Skeletal muscle tissue (tissue), 4 donors: ENCODE results near the gene A4GNT. TPM values are rescaled to one million over a fixed set of nuclear protein-coding genes. Genes with fewer than 3 reads are reported as not detected.
"Not testable (repeated sequence)": the region's sequence is repeated elsewhere in the genome, so short reads cannot be mapped to it uniquely, and the experiment has no call there.

Source experiments
- H3K27ac ChIP-seq: one replicate; pipeline ENCODE4 v1.7.0; 2013; ENCODE audit warnings: mild to moderate bottlenecking, low read depth, low read length, inconsistent platforms
- H3K27me3 ChIP-seq, 3 donors: one replicate each; pipeline ENCODE4 v1.7.0; 2013; ENCODE audit warnings: low read length in 3 of 3; ENCODE audit not compliant: control insufficient read depth in 3 of 3, insufficient read depth in 3 of 3
- H3K36me3 ChIP-seq, 3 donors: one replicate each; pipeline ENCODE4 v1.7.0; 2013; ENCODE audit warnings: low read length in 3 of 3; ENCODE audit not compliant: control insufficient read depth in 3 of 3, insufficient read depth in 3 of 3
- H3K4me1 ChIP-seq, 3 donors: one replicate each; pipeline ENCODE4 v1.7.0; 2013; ENCODE audit warnings: low read length in 3 of 3, mild to moderate bottlenecking in 3 of 3; ENCODE audit not compliant: control insufficient read depth in 3 of 3, insufficient read depth in 3 of 3
- H3K4me3 ChIP-seq, 3 donors: one replicate each; pipeline ENCODE4 v1.7.0; 2013; ENCODE audit warnings: low read length in 3 of 3
- H3K9ac ChIP-seq, 3 donors: one replicate each; pipeline ENCODE4 v1.7.0; 2013; ENCODE audit warnings: low read length in 3 of 3, mild to moderate bottlenecking in 3 of 3, moderate library complexity in 2 of 3, low read depth in 1 of 3
- H3K9me3 ChIP-seq, 3 donors: one replicate each; pipeline ENCODE4 v1.7.0; 2013; ENCODE audit warnings: low read length in 3 of 3; ENCODE audit not compliant: control insufficient read depth in 3 of 3
- total RNA-seq: library from RNA; depleted of rRNA; stranded (reverse); fragments of >200 nt; gene quantifications from one replicate; pipeline ENCODE4 v1.2.3, GENCODE V29; 2014
- donor health status: Osteomylitis.

A4GNT gene
- total RNA-seq, 1 donor from 2014 or later = not detected

DNA sequence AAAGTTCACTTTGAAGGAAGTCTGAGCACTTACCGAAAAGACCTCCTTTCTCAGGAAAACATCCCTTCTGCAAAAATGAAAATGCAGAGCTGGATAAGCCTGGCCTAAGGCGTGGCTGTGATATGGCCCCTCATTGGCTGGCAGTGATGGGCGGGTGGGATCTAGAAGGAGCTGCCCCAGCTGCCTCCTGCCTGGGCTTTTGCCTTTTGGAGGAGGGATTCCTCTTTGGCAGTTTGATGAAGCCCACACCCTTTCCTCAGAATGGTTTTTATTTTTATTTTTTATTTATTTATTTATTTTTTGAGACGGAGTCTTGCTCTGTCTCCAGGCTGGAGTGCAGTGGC, 12.8 kb downstream of the A4GNT start:
- peaks cover 4 to 10% (median 4%) of the 10 kb centered on the region in 3 donors for H3K4me1 ChIP-seq
- no peak overlapping the region for H3K4me3 ChIP-seq
- H3K9ac ChIP-seq = no peak overlapping the region
- H3K27me3 ChIP-seq = no peaks in the 10 kb centered on the region
- no peak overlapping the region for H3K27ac ChIP-seq
- H3K9me3 ChIP-seq = no peaks in the 10 kb centered on the region
- H3K36me3 ChIP-seq = no peaks in the 10 kb centered on the region

DNA sequence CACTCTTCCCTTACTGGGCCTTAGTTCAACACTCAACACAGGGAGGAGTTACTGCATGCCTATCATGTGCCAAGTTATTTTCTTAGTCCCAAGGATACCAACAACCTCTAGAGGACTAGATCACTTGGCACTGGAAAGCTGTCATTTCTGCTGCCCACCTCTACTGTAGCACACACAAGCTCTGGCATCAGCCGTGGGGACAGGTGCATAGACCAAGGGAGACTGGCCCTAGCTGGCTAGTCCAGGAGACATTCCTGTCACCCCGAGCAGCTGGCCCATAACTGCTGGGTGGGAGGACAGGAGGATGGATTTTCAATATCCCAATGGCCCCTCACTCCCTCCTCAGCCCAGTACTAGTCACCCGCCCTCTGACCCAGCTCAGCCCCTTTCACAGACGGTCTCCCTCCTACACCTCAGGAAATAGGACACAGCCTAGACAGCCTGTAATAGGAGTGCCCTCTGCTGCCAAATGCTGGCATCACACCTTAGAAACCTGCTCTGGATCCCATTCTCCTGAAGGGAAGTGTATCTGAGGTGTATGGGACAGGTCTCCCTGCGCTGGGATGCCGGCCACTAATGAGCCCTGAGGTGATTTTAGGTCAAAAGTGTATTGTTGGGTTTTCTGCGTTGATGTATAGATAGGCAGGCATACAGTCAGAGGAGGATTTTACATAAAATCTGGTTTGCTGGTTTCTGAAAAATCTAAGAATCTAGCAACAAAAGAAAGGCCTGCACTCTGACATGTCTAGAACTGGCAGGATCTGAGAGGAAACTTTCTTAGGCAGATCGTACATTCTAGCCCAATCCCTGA, 13.4 kb downstream of the A4GNT start:
- H3K4me1 ChIP-seq = peaks cover 6 to 14% (median 9%) of the 10 kb centered on the region in 3 donors
- H3K9me3 ChIP-seq = no peaks in the 10 kb centered on the region
- no peak overlapping the region for H3K4me3 ChIP-seq
- no peaks in the 10 kb centered on the region for H3K36me3 ChIP-seq
- no peak overlapping the region for H3K27ac ChIP-seq
- no peak overlapping the region for H3K9ac ChIP-seq
- H3K27me3 ChIP-seq = no peaks in the 10 kb centered on the region

DNA sequence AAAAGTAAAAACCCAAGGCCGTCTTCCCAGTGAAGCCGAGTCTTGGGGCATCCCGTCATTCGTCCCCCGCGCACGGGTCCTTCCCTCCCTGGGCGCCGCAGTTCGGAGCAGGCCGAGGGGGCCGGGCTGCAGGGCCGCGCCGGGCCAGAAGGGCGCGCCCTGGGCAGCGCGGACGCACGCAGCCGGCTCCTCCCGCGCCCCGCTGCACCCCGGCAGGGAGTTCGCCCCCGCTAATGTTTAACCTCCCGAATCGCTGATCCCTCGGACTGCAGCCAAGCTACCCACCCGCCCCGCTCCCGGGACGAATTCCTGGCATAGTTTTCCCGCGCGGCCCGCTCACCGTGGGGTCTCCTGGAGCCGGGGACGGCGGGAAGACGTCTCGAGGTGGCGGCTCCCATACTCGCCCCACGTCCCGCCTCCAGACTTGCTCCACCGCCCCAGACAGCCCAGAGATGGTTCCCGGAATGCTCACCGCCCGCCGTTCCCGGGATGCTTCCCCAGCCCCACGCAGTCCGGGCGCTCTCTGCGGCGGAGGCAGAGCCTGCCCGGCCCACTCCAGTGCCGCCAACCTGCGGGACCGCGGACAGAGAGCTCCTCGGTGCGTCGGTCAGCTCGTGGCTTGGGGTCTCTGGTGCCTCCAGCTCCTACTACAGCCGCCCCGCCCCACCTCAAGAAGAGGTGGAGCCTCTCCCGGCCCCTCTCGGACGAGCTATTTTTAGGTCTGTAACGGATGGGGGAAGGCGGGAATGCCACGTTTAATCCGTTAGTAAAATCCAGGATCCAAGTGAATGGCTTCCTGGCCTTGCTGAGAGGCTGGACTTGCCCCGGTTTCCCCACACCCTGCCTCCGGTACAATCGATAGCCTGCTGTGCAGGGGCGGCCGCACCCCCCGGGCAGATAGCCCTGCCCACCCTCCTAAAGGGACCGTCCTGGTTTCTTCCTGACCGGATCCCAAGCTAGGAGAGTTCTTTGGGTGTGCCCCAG, 16.9 kb downstream of the A4GNT start, which contains the start of gene DZIP1L:
Gene DZIP1L, minus strand, starts transcription at position 621 of the 984 bp plus-strand sequence. CDS start 11,637 bp downstream, outside the sequence.
- peak within 1 kb of the TSS; percentile 78 for H3K27ac ChIP-seq
- peaks cover 6 to 14% (median 9%) of the 10 kb centered on the region in 3 donors for H3K4me1 ChIP-seq
- peak within 1 kb of the TSS; percentile 77 to 86 (median 78) for H3K4me3 ChIP-seq
- no peaks in the 10 kb centered on the region for H3K27me3 ChIP-seq
- no peaks in the 10 kb centered on the region for H3K9me3 ChIP-seq
- peaks cover 0 to 3% (median 0%) of the 10 kb centered on the region in 3 donors for H3K36me3 ChIP-seq
- H3K9ac ChIP-seq = peak within 1 kb of the TSS; percentile 71 to 82 (median 76)

DNA sequence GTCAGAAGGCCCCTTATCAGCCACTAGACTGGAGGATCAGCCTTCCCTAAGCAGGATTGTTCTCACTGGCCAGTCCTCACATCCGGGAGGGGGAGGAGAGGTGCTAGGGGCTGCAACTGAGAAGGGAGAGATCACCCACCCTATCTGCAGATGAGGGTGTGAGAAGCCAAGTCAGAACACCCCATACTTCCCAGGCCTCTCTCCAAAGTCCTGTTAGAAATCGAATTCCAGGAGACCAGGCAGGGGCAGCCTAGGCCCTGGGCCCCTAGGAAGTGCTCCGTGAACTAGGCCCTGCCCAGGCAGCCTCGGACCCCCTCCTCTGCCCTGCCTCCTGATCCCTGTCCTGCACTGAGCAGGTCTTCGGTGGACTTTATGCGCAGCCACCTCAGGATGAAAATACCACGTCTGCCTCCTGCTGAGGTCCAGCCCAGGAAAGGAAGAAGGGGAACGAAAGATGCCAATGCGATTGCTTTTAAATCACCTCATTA, 17.7 kb downstream of the A4GNT start:
- H3K4me3 ChIP-seq = peak overlapping the region; percentile 77 to 86 (median 78)
- no peaks in the 10 kb centered on the region for H3K27me3 ChIP-seq
- no peaks in the 10 kb centered on the region for H3K9me3 ChIP-seq
- peak overlapping the region; percentile 78 for H3K27ac ChIP-seq
- peak overlapping the region; percentile 71 to 82 (median 74) for H3K9ac ChIP-seq
- H3K36me3 ChIP-seq = peaks cover 0 to 3% (median 0%) of the 10 kb centered on the region in 3 donors
- peaks cover 6 to 14% (median 9%) of the 10 kb centered on the region in 3 donors for H3K4me1 ChIP-seq

DNA sequence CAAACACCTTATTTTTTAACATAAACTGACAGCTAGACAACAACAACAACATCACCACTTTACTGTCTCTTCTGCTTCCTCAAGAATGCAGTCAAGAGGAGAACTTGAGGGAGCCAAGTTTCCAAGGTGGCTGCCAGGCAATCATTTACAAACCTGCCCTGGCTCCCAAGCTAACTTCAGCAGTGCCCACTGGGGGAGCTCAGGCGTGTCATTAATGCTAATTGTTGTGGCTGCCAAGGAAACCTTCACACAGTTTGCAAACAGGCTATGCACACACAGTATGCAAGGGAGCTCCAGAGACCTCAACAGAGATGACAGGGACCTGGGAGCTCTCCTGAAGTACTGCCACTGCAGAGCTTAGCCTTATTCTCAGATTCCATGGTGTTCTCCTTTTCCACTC, 18.9 kb downstream of the A4GNT start:
- Histone ChIP-seq H3K4me1 (peaks cover 6 to 14% (median 9%) of the 10 kb centered on the region in 3 donors), H3K9me3 (no peaks in the 10 kb centered on the region), H3K4me3 (no peak overlapping the region), H3K27me3 (no peaks in the 10 kb centered on the region), H3K36me3 (peaks cover 0 to 3% (median 0%) of the 10 kb centered on the region in 3 donors), H3K9ac (peak overlapping the region in 1 of 3 donors; percentile 8), H3K27ac (no peak overlapping the region)

DNA sequence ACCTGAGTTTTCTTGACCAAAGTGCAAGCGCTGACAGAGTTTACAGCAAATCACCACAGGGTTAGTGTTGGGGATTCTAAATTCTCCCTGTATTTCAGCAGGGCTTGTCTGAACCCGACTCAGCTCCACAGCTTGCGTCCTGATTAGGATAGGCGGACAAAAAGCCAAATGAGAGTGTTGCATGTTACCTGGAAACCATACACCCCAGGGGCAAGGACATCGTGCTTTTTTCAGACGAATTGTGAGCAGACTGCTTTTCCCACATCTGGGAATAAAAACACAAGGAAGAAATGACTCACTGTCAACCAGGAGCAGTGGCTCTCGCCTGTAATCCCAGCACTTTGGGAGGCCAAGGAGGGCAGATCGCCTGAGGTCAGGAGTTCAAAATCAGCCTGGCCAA, 19.8 kb downstream of the A4GNT start:
- H3K4me3 ChIP-seq = no peak overlapping the region
- peaks cover 6 to 14% (median 9%) of the 10 kb centered on the region in 3 donors for H3K4me1 ChIP-seq
- no peaks in the 10 kb centered on the region for H3K9me3 ChIP-seq
- H3K27me3 ChIP-seq = no peaks in the 10 kb centered on the region
- H3K36me3 ChIP-seq = peaks cover 0 to 3% (median 0%) of the 10 kb centered on the region in 3 donors
- H3K27ac ChIP-seq = no peak overlapping the region
- H3K9ac ChIP-seq = no peak overlapping the region

DNA sequence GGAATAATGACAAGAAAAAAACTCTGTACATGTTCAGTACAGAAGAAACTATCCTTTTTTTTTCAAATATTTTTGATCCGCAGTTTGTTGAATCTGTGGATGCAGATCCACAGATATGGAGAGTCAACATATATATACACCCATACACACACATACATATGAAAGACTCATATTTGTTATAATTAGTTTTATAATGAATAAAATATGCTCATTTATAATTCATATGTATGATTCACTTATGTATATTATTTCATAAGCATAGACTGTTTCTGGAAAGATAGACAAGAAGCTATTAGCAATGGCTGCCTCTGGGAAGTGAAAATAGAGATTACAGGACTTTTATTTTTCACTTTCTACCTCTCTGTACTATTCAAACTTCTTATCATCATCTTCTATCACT, 26.6 kb downstream of the A4GNT start:
- H3K27ac ChIP-seq = no peak overlapping the region
- H3K4me1 ChIP-seq = no peaks in the 10 kb centered on the region
- H3K27me3 ChIP-seq = no peaks in the 10 kb centered on the region
- H3K4me3 ChIP-seq = no peak overlapping the region
- no peak overlapping the region for H3K9ac ChIP-seq
- no peaks in the 10 kb centered on the region for H3K9me3 ChIP-seq
- peaks cover 2 to 12% (median 2%) of the 10 kb centered on the region in 3 donors for H3K36me3 ChIP-seq

DNA sequence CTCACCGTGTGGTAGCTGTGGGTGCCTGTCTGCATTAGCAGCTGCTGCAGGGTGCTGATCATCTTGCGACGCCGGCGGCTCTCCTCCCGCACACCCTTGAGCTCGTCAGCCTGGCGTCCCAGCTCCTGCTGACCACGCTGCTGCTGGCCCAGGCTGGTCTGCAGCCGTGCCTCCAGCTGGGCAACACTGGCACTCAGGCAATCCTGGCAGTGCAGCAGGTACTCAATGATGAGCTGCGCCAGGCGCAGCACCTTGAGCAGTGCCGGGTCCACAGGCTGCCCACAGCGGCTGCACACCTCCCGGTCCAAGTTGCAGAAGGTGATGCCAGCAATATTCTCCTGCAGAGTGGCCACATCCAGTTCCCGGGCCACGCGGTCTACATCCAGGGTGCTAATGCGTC, 28.7 kb downstream of the A4GNT start:
- Histone ChIP-seq H3K9me3 (no peaks in the 10 kb centered on the region), H3K27ac (no peak overlapping the region), H3K4me1 (no peaks in the 10 kb centered on the region), H3K4me3 (no peak overlapping the region), H3K36me3 (peaks cover 2 to 12% (median 2%) of the 10 kb centered on the region in 3 donors), H3K9ac (no peak overlapping the region), H3K27me3 (no peaks in the 10 kb centered on the region)

DNA sequence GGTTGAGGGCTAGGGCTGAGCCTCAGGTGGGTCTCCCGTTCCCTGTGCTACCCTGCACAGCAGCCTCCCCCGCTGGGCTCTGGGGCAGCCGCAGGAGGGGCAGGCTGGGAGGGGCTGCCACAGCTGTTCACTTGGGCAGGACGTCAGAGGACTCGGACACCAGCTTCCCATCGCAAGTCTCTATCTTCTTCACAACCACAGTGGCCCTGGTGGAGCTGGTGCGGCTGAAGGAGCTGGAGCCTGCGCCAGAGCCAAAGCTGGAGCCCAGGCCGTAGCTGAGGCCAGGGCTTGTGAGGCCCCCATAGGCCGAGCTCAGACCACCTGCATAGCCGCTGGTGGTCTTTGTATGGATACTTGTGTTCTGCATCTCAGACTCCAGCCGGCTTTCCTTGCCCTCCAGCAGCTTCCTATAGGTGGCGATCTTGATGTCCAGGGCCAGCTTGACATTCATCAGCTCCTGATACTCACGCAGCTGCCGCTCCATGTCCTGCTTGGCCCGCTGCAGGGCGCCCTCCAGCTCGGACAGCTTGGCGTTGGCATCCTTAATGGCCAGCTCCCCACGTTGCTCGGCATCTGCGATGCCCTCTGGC, 30.7 kb downstream of the A4GNT start:
- peaks cover 2 to 14% (median 2%) of the 10 kb centered on the region in 3 donors for H3K36me3 ChIP-seq
- not testable (repeated sequence) for H3K4me1 ChIP-seq, H3K4me3 ChIP-seq, H3K9me3 ChIP-seq, H3K9ac ChIP-seq, H3K27me3 ChIP-seq, H3K27ac ChIP-seq
